GM12878 (cell line): ENCODE data around the gene GRIN2A. TPM values are rescaled to one million over a fixed set of nuclear protein-coding genes. Genes with fewer than 3 reads are reported as not detected.

Source experiments
- ATAC-seq: fragments of 200-7000 bp; cut with Tn5 transposase; 3 replicates; pipeline ENCODE4 v1.9.1; 2020; ENCODE audit warnings: mild to moderate bottlenecking, moderate library complexity
- BruUV-seq: library from RNA; stranded (reverse); fragments of 400-500 nt; replicated peaks from 2 replicates; lab custom pipeline; 2021; lab: Mats Ljungman, UMichigan
- CTCF ChIA-PET: fragments of 300-600 bp; sonication (Branson Sonifier 250); formaldehyde crosslinking; extraction: SDS; loops from one replicate; lab custom pipeline; 2021; ENCODE audit warnings: inconsistent platforms; lab: Yijun Ruan, JAX
- POLR2A ChIA-PET: fragments of 350-600 bp; formaldehyde crosslinking; extraction: SDS; loops from one replicate; lab custom pipeline; 2021; ENCODE audit warnings: inconsistent platforms; lab: Charles Lee
- RAD21 ChIA-PET: fragments of 300-600 bp; sonication (Branson Sonifier 250); formaldehyde crosslinking; loops from one replicate; lab custom pipeline; 2023; ENCODE audit warnings: antibody characterized with exemption; ENCODE audit not compliant: unreplicated experiment; lab: Charles Lee
- SMC1A ChIA-PET: fragments of 300-600 bp; sonication (Branson Sonifier 250); formaldehyde crosslinking; loops from one replicate; lab custom pipeline; 2023; ENCODE audit not compliant: unreplicated experiment, uncharacterized antibody; lab: Charles Lee
- DNase-seq: peaks from one replicate; pipeline ENCODE4 v3.0.0-alpha.2; 2011; ENCODE audit warnings: low read depth, low spot score
- FAIRE-seq: peaks from 3 replicates; lab custom pipeline; 2011; peaks lifted over from hg19 to GRCh38; lab: Jason Lieb, UNC
- H2AFZ ChIP-seq: 2 replicates; pipeline ENCODE4 v1.6.0; 2011; ENCODE audit warnings: low read depth, low read length, control low read depth; ENCODE audit not compliant: control insufficient read depth
- H3K27ac ChIP-seq: 2 replicates; pipeline ENCODE4 v1.5.1; 2011; ENCODE audit warnings: control low read depth; ENCODE audit not compliant: control insufficient read depth, insufficient read depth
- H3K27me3 ChIP-seq, 2 experiments: replicated peaks in 1 of 2; 2 replicates each; pipeline versions ENCODE4 v1.6.0 to v1.6.1; 2011; ENCODE audit warnings: low read length in 1 of 2; ENCODE audit not compliant: control insufficient read depth in 2 of 2, insufficient read depth in 2 of 2
- H3K36me3 ChIP-seq, 2 experiments: 2 replicates each; pipeline ENCODE4 v1.5.1; 2011; ENCODE audit warnings: low read length in 1 of 2; ENCODE audit not compliant: control insufficient read depth in 2 of 2, insufficient read depth in 2 of 2
- H3K4me1 ChIP-seq: 2 replicates; pipeline ENCODE4 v1.6.1; 2011; ENCODE audit warnings: mild to moderate bottlenecking, low read length, moderate library complexity, mixed read lengths; ENCODE audit not compliant: control insufficient read depth, insufficient read depth
- H3K4me2 ChIP-seq: 2 replicates; pipeline ENCODE4 v1.6.0; 2011; ENCODE audit warnings: control low read depth; ENCODE audit not compliant: control insufficient read depth, insufficient read depth
- H3K4me3 ChIP-seq: fragments of 200-600 bp; sonication (generic); 2 replicates; pipeline ENCODE4 v1.5.1; 2016
- H3K79me2 ChIP-seq: 2 replicates; pipeline ENCODE4 v1.6.0; 2011; ENCODE audit warnings: low read length; ENCODE audit not compliant: control insufficient read depth, insufficient read depth
- H3K9ac ChIP-seq: 2 replicates; pipeline ENCODE4 v1.8.0; 2011; ENCODE audit warnings: low read length, control low read depth, mixed read lengths; ENCODE audit not compliant: control insufficient read depth, insufficient read depth
- H3K9me3 ChIP-seq: replicated peaks from 3 replicates; pipeline ENCODE4 v1.5.1; 2011; ENCODE audit warnings: mild to moderate bottlenecking, low read length; ENCODE audit not compliant: control insufficient read depth, insufficient read depth
- H4K20me1 ChIP-seq: 2 replicates; pipeline ENCODE4 v1.6.0; 2011; ENCODE audit not compliant: control insufficient read depth, insufficient read depth
- CHD1 ChIP-seq: IDR thresholded peaks from 2 replicates; pipeline ENCODE4 v1.6.1; 2012; ENCODE audit warnings: low read depth, low read length, improper control_type of control experiment
- CHD2 ChIP-seq: IDR thresholded peaks from 2 replicates; pipeline ENCODE4 v1.6.1; 2011; ENCODE audit warnings: low read depth, low read length, improper control_type of control experiment, borderline replicate concordance
- EP300 ChIP-seq, 2 experiments: fragments of 150-350 bp in 1 of 2; IDR thresholded peaks; 2 replicates each; pipeline ENCODE4 v1.6.1; 2011 to 2012; ENCODE audit warnings: low read depth in 2 of 2, low read length in 2 of 2, borderline replicate concordance in 1 of 2, improper control_type of control experiment in 1 of 2, inconsistent platforms in 1 of 2; ENCODE audit not compliant: control insufficient read depth in 1 of 2
- FOS ChIP-seq: IDR thresholded peaks from 3 replicates; pipeline ENCODE4 v1.6.1; 2011; ENCODE audit warnings: borderline replicate concordance; ENCODE audit not compliant: insufficient read length; ENCODE audit errors: extremely low read depth
- GATAD2B ChIP-seq: fragments of 450-650 bp; conservative IDR thresholded peaks from 2 replicates; pipeline ENCODE4 v1.6.1; 2017; ENCODE audit warnings: low read depth, mild to moderate bottlenecking, moderate library complexity
- LARP7 ChIP-seq: fragments of 450-650 bp; IDR thresholded peaks from 2 replicates; pipeline ENCODE4 v1.6.1; 2017; ENCODE audit warnings: mild to moderate bottlenecking
- MLLT1 ChIP-seq: fragments of 450-650 bp; IDR thresholded peaks from 2 replicates; pipeline ENCODE4 v1.6.1; 2016; ENCODE audit warnings: mild to moderate bottlenecking
- NR2F1 ChIP-seq: fragments of 450-650 bp; conservative IDR thresholded peaks from 2 replicates; pipeline ENCODE4 v1.6.1; 2017; ENCODE audit warnings: mild to moderate bottlenecking
- POLR2AphosphoS2 ChIP-seq: IDR thresholded peaks from 2 replicates; pipeline ENCODE4 v1.6.1; 2011; ENCODE audit warnings: low read depth, mild to moderate bottlenecking, low read length, improper control_type of control experiment, moderate library complexity
- RFX5 ChIP-seq: IDR thresholded peaks from 2 replicates; pipeline ENCODE4 v1.6.1; 2011; ENCODE audit warnings: low read depth, low read length, improper control_type of control experiment
- SMAD5 ChIP-seq: IDR thresholded peaks from 2 replicates; pipeline ENCODE4 v1.6.1; 2016; ENCODE audit warnings: antibody characterized with exemption, low read depth
- ZNF217 ChIP-seq: fragments of 450-650 bp; IDR thresholded peaks from 2 replicates; pipeline ENCODE4 v1.6.1; 2017; ENCODE audit warnings: antibody characterized with exemption, mild to moderate bottlenecking
- WGBS: methylation state at CpG from one replicate; pipeline ENCODE4 v1.1.6; 2016; ENCODE audit warnings: low lambda C conversion rate; ENCODE audit not compliant: insufficient replicate concordance, insufficient coverage; ENCODE audit errors: missing lambda C conversion rate; 5-methylcytosine and 5-hydroxymethylcytosine counted together
- in situ Hi-C: fragments of 300-500 bp; cut with MboI; formaldehyde crosslinking; loops from 9 replicates; pipeline ENCODE4 v1.14.3; 2018; ENCODE audit warnings: mixed read lengths
- intact Hi-C: fragments of 100-400 bp; cut with micrococcal nuclease; formaldehyde crosslinking; loops from one replicate; pipeline ENCODE4 v1.14.2; 2022; ENCODE audit not compliant: unreplicated experiment
- polyA plus RNA-seq, 11 experiments: library from polyadenylated mRNA; depleted of rRNA in 4 of 11; unstranded in 6 of 11; stranded (reverse) in 5 of 11; fragments of >200 nt; fragmentation: Nextera tagmentation in 4 of 11; fragmentation: Illumina TruSeq in 1 of 11; extraction: Ambion mirVana in 4 of 11; extraction: Trizol in 1 of 11; gene quantifications; 1 replicate in 1 of 11; 2 replicates in 10 of 11; pipeline versions ENCODE4 v1.2.1 to v1.2.3, GENCODE V29; 2011 to 2016; ENCODE audit warnings: inconsistent platforms in 2 of 11, missing spikeins in 2 of 11, low read depth in 1 of 11
- total RNA-seq, 4 experiments: library from RNA; depleted of rRNA in 3 of 4; stranded (reverse); fragments of >200 nt in 3 of 4; fragmentation: Illumina TruSeq in 1 of 4; extraction: Trizol in 1 of 4; gene quantifications; 2 replicates each; pipeline versions ENCODE4 v1.2.1 to v1.2.3, GENCODE V29; 2013 to 2021

Gene GRIN2A
- total and polyA plus RNA-seq, 10 of the 15 experiments (the other 5 are each of a cell fraction or from before 2014, with no cell fraction given): 2.4 to 13.3 (median 7.3) TPM

- POLR2A ChIA-PET: no interaction called here
- in situ Hi-C loops: no loop called here
Observed at GRCh38 chr16:9821331-9821730, 360.9 kb downstream of the GRIN2A start.

More at GRCh38 chr16:9821331-9821730, 360.9 kb downstream of the GRIN2A start:
- ChIA-PET RAD21 (interaction anchor here (0.7 kb wide), 1 partner anchor 359 kb away, joined by 3 read pairs; no protein-coding TSS in a partner anchor), CTCF (no interaction called here), SMC1A (interaction anchor here (0.7 kb wide), 1 partner anchor 13 kb away, joined by 3 read pairs; no protein-coding TSS in a partner anchor)
- BruUV-seq: TSS peak; percentile 36
- WGBS: 5% methylated on average over 3 of the region's 3 CpGs
- H3K27ac ChIP-seq: no peak overlapping the region
- no peaks in the 10 kb centered on the region for H3K27me3 ChIP-seq
- TF ChIP-seq EP300 (IDR thresholded peaks at IDR 0.05; ENCODE audit: borderline replicate concordance in 1 of 2, control insufficient read depth in 1 of 2, low read depth in 2 of 2, low read length in 2 of 2): no peak
- no peak for TF ChIP-seq CHD1
- TF ChIP-seq ZNF217: no peak
- no peak for TF ChIP-seq LARP7
- TF ChIP-seq POLR2AphosphoS2: no peak
- no peak for TF ChIP-seq FOS
- no peak for TF ChIP-seq SMAD5
- TF ChIP-seq GATAD2B: no peak
- TF ChIP-seq NR2F1: no peak
- TF ChIP-seq RFX5: no peak
- TF ChIP-seq MLLT1: no peak
- no peak for TF ChIP-seq CHD2
- H3K4me2 ChIP-seq: no peak overlapping the region
- intact Hi-C loops: loop anchor here (10.0 kb wide), 1 partner anchor 213 kb away; no protein-coding TSS in a partner anchor
- H3K36me3 ChIP-seq: no peaks in the 10 kb centered on the region; a peak in 1 of 4 replicates
- H3K9me3 ChIP-seq: no peaks in the 10 kb centered on the region
- no peak overlapping the region for H3K4me3 ChIP-seq
- H3K9ac ChIP-seq: no peak overlapping the region
- no peak overlapping the region for H2AFZ ChIP-seq
- H3K79me2 ChIP-seq: no peaks in the 10 kb centered on the region
- FAIRE-seq (no peak), DNase-seq (no peak), ATAC-seq (no peak)
- no peaks in the 10 kb centered on the region for H4K20me1 ChIP-seq
- H3K4me1 ChIP-seq: no peaks in the 10 kb centered on the region
